ENCODE data around the gene AKR7A3.
"Not testable (repeated sequence)": the region's sequence is repeated elsewhere in the genome, so short reads cannot be mapped to it uniquely, and the experiment has no call there.

- not testable (repeated sequence) for TF ChIP-seq CTCF (IDR thresholded peaks at IDR 0.05; ENCODE audit: low read depth, low read length, missing input control); ATF3 (IDR thresholded peaks at IDR 0.05); MAX (IDR thresholded peaks at IDR 0.05); TAF1 (conservative IDR thresholded peaks at IDR 0.05); RXRA (IDR thresholded peaks at IDR 0.05); RAD21 (IDR thresholded peaks at IDR 0.05); JUND (IDR thresholded peaks at IDR 0.05); SP1 (IDR thresholded peaks at IDR 0.05)
These were observed 15.5 kb upstream of the AKR7A3 start for GRCh38 chr1:19304081-19304480.

Data from liver (tissue), 3 donors.